SK-N-SH treated with all-trans-retinoic acid at 6 μM for 48 hours (cell line): Measurements from ENCODE around the gene ATF2.

Source experiments
- SNAI2 ChIP-seq: fragments of 250-450 bp; sonication (Bioruptor Pico); IDR thresholded peaks from 2 replicates; pipeline ENCODE4 v1.5.0; 2020; ENCODE audit warnings: mild to moderate bottlenecking, moderate library complexity
- ZFP30 ChIP-seq: fragments of 450-650 bp; formaldehyde crosslinking; IDR thresholded peaks from 2 replicates; pipeline ENCODE4 v1.5.0; 2022; ENCODE audit warnings: mild to moderate bottlenecking, moderate library complexity
- TF ChIP-seq, protein P1 (sequence below): fragments of 250-450 bp; sonication (Bioruptor Pico); IDR thresholded peaks from 2 replicates; pipeline ENCODE4 v1.8.0; 2021; ENCODE audit warnings: low read depth, mild to moderate bottlenecking, moderate library complexity, borderline replicate concordance
- TF ChIP-seq, protein P2 (sequence below): fragments of 250-450 bp; sonication (Bioruptor Pico); IDR thresholded peaks from 2 replicates; pipeline ENCODE4 v1.8.0; 2020; ENCODE audit warnings: mild to moderate bottlenecking, moderate library complexity, borderline replicate concordance

GRCh38 chr2:175135177-175135576 is 32.8 kb downstream of the ATF2 start:
- TF ChIP-seq, protein P1, sequence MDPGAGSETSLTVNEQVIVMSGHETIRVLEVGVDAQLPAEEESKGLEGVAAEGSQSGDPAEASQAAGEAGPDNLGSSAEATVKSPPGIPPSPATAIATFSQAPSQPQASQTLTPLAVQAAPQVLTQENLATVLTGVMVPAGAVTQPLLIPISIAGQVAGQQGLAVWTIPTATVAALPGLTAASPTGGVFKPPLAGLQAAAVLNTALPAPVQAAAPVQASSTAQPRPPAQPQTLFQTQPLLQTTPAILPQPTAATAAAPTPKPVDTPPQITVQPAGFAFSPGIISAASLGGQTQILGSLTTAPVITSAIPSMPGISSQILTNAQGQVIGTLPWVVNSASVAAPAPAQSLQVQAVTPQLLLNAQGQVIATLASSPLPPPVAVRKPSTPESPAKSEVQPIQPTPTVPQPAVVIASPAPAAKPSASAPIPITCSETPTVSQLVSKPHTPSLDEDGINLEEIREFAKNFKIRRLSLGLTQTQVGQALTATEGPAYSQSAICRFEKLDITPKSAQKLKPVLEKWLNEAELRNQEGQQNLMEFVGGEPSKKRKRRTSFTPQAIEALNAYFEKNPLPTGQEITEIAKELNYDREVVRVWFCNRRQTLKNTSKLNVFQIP (CRISPR knock-in tag) = no peak
- TF ChIP-seq, protein P2, sequence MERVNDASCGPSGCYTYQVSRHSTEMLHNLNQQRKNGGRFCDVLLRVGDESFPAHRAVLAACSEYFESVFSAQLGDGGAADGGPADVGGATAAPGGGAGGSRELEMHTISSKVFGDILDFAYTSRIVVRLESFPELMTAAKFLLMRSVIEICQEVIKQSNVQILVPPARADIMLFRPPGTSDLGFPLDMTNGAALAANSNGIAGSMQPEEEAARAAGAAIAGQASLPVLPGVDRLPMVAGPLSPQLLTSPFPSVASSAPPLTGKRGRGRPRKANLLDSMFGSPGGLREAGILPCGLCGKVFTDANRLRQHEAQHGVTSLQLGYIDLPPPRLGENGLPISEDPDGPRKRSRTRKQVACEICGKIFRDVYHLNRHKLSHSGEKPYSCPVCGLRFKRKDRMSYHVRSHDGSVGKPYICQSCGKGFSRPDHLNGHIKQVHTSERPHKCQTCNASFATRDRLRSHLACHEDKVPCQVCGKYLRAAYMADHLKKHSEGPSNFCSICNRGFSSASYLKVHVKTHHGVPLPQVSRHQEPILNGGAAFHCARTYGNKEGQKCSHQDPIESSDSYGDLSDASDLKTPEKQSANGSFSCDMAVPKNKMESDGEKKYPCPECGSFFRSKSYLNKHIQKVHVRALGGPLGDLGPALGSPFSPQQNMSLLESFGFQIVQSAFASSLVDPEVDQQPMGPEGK (CRISPR knock-in tag) = no peak
- no peak for TF ChIP-seq SNAI2 (CRISPR knock-in tag)
- no peak for TF ChIP-seq ZFP30 (CRISPR knock-in tag)
